Effector CD4-positive, alpha-beta T cell (primary cell): ENCODE results near the gene ADARB2.

ENCODE experiments used
- DNase-seq: peaks from one replicate; pipeline ENCODE4 v3.0.0-alpha.2; 2020

The ADARB2 gene

GRCh38 chr10:1295756-1296480 is 441.4 kb downstream of the ADARB2 start:
- no peak for DNase-seq

GRCh38 chr10:1294748-1295147 is 442.6 kb downstream of the ADARB2 start:
- DNase-seq = no peak

GRCh38 chr10:1293636-1294435 is 443.5 kb downstream of the ADARB2 start:
- no peak for DNase-seq

DNA sequence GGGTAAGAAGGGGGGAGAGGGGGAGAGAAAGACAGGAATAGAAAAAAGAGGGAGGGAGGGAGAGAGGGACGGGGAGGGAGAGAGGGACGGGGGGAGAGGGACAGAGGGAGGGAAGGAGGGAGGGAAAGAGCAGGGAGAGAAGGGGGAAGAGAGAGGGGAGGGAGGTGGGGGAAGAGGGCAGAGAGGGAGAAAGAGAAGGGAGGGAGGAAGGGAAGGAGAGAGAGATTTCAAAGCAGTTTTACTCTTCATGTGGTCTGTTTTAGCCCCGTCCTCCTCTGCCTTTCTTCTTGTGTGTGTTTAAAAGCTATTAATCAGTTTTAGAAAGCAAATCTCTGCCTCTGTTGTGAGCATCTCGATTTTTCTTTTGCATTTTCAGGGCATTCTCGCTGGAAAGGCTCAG is 444.2 kb downstream of the ADARB2 start:
- DNase-seq = no peak

DNA sequence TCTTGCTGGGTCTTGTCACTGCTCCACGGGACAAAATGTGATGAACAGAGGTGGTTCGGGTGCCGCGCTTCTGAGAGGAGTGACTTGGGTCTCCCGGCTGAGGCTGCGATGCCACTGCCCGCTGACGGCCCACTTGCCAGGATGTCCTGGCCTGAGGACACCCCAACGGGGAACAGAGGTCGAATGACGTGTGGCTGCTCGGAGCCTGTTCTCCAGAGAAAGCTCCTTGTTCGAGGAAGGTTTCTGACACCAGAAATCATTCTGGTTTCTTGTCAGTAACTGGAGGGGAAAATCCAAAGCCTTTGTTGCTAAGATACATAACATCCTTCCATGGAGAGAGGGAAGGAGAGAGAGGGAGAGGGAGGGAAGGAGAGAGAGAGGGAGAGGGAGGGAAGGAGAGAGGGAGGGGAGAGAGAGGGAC is 444.7 kb downstream of the ADARB2 start:
- DNase-seq = no peak

DNA sequence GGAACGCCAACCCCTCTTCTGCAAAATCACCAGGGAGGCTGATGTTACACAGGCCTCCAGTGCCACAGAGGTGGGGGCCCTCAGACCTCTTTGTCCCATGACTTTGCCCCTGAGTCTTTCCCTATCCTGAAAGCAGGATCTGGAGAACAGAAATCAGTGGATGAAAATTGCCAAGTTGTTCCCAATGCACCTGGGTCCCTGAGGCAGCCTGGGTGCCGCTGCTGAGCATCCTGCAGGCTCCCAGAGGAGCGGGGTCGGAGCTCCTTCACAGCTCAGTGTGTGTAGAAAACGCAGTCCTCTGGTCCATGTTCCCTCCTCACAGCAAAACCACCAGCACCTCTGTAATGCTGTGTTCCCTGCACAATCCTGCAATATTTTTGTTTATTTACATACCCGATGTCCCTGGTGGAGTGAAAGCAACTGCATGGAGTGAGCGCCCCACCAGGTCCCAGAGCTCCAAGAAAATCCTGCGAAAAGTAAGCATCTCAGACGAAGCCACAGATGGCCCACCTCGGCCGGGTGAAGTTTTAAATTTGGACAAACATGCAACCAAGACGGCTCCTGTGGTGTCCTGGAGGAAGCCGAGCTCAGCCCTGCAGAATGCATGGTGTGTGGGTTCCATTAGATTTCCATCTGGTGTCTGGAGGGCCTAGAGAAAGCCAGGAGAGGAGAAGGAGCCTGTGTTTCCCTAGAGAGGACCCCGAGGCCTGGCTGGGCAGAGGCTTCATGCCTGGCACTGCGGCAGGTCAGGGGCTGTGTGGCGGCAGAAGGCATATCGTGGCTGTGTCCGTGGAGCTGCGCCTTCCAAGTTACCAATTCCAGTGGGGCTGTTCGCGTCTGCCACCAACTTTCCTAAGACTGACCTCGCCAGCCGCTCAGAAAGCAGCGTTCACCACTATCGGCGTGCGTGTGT is 445.9 kb downstream of the ADARB2 start:
- no peak for DNase-seq

DNA sequence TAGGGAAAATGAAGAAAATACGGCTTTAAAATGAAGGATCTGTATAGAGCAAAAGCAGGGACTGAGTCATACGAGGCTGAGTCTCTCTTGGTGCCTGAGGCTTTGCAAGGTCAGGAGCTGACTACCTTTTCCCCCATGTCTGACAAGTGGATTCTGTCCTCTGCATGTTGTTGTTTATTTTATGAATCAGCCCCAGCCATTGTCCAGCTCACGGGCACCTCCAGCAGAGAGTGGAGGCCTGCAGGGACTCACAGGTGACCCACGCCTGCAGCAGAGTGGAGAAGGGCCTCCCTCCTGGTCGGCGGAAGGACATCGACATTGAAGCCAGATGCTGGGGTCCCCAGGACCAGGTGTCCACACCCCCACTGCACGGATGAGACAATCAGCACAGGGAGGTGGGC is 447.3 kb downstream of the ADARB2 start:
- no peak for DNase-seq

DNA sequence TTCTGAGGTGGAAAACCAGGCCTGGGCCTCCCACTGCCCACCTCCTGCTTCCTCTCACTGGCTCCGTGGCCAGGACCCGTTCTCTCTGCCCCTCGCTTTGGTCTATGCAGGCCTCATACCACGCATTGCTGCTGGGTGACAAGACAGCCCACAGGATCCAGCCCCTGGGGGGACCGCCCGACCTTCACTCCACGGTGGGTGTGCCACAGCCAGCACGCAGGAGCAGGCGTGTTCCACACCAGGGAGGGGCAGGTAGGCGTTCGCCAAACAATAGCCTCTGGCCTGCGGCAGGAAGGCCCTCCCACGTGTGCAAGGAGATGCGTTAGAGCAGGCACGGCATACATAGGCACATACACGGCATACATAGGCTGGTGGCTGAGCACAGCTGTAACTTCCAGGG is 447.7 kb downstream of the ADARB2 start:
- DNase-seq = no peak

GRCh38 chr10:1287971-1288401 is 449.3 kb downstream of the ADARB2 start:
- DNase-seq = no peak

- no peak for DNase-seq
Observed at GRCh38 chr10:1287487-1287886, 449.8 kb downstream of the ADARB2 start.

DNA sequence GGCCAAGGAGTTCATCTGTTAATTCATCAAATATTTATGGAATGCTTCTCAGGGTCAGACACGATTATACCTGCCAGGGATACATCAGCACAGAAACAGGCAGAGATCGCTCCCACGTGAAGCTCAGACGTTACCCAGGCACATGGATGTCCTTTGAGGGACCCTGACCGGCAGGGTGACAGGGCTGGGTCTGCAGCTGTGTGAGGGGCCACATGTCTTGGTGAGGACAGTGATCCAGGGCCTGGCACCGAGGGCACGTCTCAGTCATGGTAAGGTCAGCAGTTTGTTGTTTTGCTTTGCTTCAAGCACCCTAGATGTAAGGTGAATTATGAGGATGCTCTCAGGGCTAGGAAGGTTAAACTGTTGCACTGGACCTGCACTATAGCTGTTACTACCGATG is 453.2 kb downstream of the ADARB2 start:
- no peak for DNase-seq

GRCh38 chr10:1281405-1281782 is 455.9 kb downstream of the ADARB2 start:
- DNase-seq = no peak

DNA sequence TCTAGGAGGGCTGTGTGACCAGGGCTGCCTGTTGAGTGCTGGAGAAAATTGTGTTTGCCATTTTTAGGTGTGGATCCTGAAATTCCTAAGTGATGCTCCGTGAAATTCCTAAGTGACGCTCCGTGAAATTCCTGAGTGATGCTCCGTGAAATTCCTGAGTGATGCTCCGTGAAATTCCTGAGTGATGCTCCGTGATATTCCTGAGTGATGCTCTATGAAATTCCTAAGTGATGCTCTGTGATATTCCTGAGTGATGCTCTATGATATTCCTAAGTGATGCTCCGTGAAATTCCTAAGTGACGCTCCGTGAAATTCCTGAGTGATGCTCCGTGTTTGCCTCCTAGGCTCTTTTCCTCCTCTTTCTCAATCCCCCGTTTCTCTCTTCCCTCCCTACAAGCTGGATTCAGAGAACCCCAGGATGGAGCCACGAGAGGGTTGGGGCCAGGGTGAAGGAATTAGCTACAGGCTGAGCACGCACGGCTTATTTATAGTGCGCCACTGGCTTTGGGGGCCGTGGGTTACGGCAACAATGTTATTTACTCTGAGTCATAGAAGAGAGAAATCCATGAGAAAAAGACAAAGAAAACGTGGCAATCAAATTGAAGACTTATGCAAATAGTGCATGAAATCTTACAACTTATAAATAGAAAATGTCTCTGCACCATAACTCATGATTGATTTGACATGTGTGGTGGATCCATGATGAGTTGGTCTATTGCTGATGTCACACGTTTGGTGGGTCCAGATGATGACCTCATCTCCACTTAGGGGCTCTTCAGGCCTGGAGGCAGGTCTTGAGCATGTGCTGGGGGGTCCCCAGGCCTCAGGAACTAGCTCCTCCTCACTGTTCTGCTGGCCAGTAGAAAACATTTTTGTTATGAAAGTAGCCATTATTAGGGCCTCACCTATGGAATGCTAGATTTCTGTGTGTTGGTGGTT is 456.6 kb downstream of the ADARB2 start:
- DNase-seq = no peak

DNA sequence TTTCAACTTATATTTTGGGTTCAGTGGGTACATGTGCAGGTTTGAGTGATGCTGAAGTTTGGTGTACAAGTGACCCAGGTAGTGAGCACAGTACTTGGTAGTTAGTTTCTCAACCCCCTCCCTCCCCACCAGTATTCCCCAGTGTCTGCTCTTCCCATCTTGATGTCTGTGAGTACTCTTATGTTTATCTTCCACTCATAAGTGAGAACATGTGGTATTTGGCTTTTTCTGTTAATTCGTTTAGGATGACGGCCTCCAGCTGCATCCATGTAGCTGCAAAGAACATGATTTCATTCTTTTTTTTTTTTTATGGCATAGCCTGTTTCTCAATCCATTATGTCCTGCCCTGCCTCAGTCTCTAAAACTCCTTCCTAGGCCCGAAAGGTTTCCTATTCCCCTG is 459.0 kb downstream of the ADARB2 start:
- DNase-seq = no peak

DNA sequence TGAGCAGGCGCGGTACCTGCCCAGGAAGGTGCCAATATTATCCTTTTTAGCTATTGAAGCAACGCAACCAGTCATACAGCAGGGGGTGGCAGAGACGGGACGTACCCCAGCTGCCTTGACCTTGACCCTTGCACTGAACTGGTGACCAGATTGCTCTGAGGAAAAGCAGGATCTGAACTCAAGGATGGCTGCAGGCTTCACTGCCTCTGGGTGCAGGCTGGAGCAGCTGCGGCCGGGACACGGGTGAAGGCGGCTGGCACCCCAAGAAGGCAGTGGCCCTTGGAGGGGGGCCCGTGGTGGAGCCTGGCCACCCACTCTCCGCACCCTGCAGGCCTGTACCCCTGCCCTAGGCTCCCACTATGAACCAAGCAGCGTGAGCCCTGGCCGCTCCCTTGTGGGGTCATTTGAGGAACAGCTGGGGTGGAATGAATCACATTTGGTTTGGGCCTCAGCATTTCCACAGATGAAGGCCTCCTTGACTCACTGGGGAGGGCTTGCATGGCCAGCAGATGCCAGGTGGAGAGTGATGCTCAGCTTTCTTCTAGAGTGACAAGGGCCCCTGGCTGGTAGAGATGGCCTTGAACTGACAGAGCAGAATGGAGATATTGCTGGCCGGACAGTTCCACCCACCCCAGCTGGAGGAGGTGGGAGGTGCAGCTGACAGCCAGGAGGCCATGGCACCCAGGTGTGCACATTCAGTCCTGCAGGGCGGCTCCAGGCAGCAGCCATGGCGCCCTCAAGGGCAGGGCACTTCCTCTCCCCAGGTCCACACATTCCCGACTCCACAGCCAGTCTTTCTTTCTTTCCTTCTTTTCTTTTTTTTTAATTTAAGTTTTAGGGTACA is 462.4 kb downstream of the ADARB2 start:
- DNase-seq = no peak

DNA sequence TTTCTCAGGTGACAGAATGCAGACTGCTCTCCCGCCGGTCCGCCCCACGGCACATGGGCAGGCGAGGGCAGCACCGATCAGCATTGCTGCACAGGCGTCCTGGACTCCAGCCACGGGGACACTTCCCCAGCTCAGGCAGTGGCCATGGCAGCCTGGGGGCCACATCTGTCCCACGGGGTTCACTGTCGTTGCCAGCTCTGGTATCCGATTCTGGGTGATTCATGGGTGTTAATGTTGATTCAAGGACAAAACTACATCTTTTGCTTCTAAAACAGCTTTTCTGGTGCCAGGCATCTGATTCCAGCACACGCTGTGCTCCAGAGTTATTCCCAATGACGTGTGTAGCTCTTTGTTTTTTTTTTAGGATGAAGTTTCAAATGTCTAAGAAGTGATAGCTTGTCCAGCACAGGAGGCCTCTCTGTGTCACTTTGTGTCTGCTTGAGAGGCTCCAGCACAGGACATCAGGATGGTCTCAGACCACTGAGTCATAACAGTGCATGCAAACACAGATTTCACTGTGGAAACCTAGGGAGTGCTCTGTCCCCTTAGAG is 463.1 kb downstream of the ADARB2 start:
- DNase-seq = no peak

GRCh38 chr10:1273372-1274105 is 463.8 kb downstream of the ADARB2 start:
- no peak for DNase-seq

DNA sequence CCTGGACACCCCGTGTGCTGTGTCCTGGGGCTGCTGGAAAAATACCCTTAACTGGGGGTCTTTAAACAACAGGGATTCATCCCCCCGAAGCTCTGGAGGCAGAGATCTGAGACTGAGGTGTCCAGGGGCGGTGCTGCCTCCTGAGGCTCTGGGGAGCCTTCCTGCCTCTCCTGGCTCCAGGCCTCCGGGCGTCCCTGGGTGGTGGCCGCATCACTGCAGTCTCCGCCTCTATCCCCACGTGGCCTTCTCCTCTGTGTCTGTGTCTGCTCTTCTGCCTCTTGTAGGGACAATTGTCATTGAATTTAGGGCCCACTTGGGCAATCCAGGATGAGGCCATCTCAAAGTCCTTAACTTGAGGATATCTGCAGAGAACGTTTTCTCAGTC is 464.6 kb downstream of the ADARB2 start:
- no peak for DNase-seq

DNA sequence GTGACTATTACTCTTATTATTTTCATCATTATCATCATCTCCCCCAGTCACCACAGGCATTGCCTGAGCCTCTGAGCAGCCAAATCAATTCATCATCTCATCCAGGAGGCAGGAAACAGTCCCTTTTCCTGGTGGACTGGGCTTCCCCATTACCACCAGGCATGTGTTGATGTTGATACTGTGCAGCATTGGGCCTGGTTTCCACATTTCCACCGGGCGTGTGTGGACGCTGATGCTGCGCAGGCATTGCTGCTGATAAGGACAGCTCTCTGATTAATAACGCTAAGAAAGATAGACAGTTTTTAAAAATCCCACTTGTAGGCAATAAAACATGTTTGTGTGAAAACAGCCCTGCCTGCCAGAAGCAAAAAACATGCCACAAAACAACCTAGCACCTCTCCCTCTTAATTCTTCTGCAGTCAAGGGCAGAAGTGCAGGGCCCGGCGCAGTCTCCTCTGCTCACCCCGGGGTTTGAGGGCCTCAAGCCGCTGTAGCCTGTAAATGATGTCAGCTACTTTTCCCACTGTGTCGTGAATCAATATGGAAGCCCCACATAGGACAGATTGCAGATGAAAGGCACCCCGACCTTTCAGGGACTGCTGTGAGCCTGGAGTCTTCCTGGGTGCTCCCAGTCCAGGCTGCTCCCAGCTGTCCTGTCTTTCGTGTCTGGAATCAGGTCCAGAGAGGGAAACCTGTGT is 465.1 kb downstream of the ADARB2 start:
- DNase-seq = no peak
